Glomerular visceral epithelial cell (primary cell): ENCODE measurements around the gene YBX1.
"Not testable (repeated sequence)": the region's sequence is repeated elsewhere in the genome, so short reads cannot be mapped to it uniquely, and the experiment has no call there.

Source experiments
- DNase-seq: peaks from one replicate; pipeline ENCODE4 v3.0.0-alpha.2; 2016; ENCODE audit errors: extremely low spot score

YBX1 gene

DNA sequence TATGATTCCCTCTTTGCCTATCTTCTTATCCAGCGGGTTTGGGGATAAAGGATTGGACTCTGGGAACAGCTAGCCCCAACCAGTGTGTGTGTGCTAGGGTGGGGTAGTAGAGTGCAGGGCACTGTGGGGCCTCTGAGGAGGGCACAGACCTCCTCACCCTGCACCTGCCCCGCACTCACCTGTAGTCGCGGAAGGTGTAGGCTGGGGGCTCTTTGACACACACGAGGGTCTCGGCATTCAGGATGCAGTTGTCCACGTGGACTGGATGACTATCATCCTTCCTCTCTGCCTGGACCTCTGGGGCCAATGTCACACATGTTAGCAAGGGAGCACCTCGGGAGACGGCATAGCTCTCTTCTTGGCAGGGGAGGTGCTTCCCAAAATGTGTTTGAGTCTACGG is 65.8 kb downstream of the YBX1 start:
- no peak for DNase-seq

DNA sequence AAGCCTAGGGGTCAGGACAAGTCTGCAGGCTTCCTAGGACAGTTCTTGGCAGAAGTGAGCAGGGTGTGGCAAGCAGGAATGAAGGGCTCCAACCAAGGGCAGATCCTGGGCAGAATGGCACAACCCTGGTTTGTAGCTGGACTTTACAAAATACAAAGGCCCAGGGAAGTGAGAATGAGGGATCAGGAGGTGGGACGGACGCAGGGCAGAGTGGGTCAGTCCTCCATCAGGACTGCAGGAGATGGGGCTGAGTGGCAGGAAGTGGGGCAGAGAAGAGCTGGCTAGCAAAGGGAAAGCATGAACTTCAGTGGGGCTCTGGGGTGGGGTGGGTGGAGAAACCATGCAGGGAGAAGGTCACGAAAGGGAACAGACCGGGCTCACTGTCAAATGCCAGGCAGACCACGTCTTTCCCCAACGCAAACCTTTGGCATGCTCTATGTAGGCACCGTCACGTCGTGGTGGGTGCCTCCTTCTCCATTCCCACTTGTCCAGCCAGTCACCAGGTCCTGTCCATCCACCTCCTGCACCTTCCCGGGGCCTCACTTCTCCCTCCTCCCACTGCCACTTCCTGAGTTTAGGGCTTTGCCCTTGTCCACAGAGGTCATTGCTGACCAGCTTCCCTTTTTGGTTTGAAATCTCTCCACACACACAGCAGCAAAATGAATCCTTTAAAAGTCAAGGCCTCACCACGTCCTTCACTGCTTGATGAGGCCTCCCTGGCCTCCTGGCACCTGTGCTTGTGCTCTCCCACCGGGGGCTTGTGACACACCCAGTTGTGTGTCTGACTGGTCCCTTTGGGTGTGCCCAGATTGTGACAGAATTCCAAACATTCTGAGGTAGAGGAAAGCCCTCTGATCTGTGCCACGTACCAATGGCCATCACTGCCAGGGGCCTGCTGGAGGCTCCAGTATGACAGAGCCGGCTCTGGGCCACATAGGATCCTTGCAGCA is 66.5 kb downstream of the YBX1 start:
- DNase-seq: no peak

DNA sequence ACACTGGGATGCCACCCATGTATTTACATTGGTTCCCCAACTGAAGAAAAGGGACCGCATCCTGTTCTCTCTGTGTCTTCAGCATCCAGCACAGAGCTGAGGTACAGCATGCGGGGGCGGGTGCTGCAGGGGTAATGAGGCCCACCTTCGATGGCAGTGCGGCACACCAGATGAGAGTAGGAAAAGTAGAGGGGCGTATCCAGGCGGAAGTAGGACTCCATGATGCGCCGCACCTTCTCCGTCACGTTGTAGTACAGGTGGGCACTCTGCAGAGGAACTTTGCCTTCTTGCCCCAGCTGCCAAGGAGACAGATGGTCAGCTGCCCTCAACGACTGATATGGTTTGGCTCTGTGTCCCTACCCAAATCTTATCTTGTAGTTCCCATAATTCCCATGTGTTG is 67.8 kb downstream of the YBX1 start:
- no peak for DNase-seq

DNA sequence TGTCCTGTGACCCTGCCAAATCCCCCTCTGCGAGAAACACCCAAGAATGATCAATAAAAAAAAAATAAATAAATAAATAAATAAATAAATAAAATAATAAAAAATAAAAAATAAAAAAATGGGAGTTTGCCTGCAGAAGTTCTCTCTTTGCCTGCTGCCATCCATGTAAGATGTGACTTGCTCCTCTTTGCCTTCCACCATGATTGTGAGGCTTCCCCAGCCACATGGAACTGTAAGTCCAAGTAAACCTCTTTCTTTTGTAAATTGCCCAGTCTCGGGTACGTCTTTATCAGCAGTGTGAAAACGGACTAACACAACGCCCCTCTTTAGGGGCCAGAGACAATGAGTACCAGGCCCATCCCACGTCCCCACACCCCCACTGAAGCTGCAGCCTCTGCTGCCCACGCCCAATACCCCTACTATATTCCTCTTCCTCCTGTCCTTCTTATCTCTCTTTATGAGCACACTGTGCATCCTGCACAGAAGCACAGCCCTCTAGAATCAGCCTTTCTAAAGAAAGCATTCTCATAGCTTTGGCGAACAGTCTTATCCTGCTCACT is 69.4 kb downstream of the YBX1 start:
- DNase-seq: not testable (repeated sequence)

DNA sequence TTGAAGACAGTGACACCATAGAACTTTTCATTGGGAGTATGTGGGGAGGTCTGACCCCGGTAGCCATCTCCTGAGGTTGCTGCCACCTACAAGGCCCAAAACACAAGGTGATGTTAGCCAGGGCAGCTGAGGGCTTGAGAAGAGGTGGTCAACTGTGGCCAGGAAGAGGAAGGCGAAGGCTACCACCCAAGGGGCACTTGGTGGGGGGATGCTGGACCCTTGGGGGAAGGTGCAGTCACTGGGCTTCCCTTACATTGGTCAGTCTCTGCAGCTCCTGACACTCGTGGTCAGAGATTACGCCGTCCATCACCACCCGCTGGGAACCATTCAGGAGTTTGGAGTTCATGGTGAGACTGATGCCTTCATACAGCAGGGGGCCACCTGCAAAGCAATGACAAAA is 70.1 kb downstream of the YBX1 start:
- DNase-seq: no peak

DNA sequence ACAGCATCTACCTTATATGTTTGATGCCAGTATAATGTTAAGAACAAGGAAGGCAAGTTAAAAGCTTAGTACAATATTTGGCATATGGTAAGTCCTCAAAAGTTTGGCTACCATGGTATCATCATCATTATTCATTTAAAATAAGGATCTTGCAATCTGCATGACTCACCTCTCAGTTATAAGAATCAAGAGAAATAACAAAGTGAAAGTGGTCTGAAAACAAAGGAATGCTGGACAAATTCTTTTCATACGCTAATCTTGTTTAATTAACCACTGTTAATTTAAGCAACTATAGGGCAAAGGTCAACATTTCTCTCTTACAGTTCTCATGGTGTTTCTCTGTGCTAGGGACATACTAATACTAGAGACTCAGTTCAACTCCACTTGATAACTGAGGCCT is 70.9 kb downstream of the YBX1 start:
- DNase-seq: no peak
